Ascending aorta (tissue), 2 donors: Measurements from ENCODE around the gene SLFN5. TPM values are rescaled to one million over a fixed set of nuclear protein-coding genes. Genes with fewer than 3 reads are reported as not detected.
"Not testable (repeated sequence)": the region's sequence is repeated elsewhere in the genome, so short reads cannot be mapped to it uniquely, and the experiment has no call there.

ENCODE experiments used
- DNase-seq, 2 donors: peaks; one replicate each; pipeline ENCODE4 v3.0.0-alpha.2; 2019; ENCODE audit warnings: low spot score in 2 of 2
- H3K27ac ChIP-seq, 2 donors: fragments of 200-600 bp; sonication (generic); one replicate each; pipeline ENCODE4 v1.5.1; 2016 to 2017; ENCODE audit warnings: mild to moderate bottlenecking in 1 of 2
- H3K27me3 ChIP-seq: fragments of 200-600 bp; sonication (generic); one replicate; pipeline ENCODE4 v1.5.1; 2017
- H3K36me3 ChIP-seq, 2 donors: fragments of 200-600 bp; sonication (generic); one replicate each; pipeline ENCODE4 v1.5.1; 2016
- H3K4me1 ChIP-seq, 2 donors: fragments of 200-600 bp; sonication (generic); one replicate each; pipeline ENCODE4 v1.5.1; 2016 to 2017; ENCODE audit warnings: mild to moderate bottlenecking in 1 of 2
- H3K4me3 ChIP-seq, 2 donors: fragments of 200-600 bp; sonication (generic); one replicate each; pipeline ENCODE4 v1.5.1; 2016 to 2017; ENCODE audit warnings: mild to moderate bottlenecking in 1 of 2
- H3K9me3 ChIP-seq, 2 donors: fragments of 200-600 bp; sonication (generic); one replicate each; pipeline ENCODE4 v1.5.1; 2016
- CTCF ChIP-seq, 3 experiments: fragments of 200-600 bp in 2 of 3; fragments of 450-650 bp in 1 of 3; sonication (generic) in 2 of 3; IDR thresholded peaks; one replicate each; pipeline ENCODE4 v1.5.1; 2016 to 2019; ENCODE audit warnings: antibody characterized with exemption in 3 of 3, mild to moderate bottlenecking in 1 of 3, moderate library complexity in 1 of 3
- intact Hi-C: fragments of 100-400 bp; cut with DNase I; formaldehyde crosslinking; loops from one replicate; pipeline ENCODE4 v1.15.1; 2023
- total RNA-seq: library from RNA; depleted of rRNA; stranded (reverse); fragments of >200 nt; gene quantifications from one replicate; pipeline ENCODE4 v1.1.0, GENCODE V29; 2016

Gene SLFN5
- total RNA-seq, 1 donor from 2014 or later, result 13.0 TPM

DNA sequence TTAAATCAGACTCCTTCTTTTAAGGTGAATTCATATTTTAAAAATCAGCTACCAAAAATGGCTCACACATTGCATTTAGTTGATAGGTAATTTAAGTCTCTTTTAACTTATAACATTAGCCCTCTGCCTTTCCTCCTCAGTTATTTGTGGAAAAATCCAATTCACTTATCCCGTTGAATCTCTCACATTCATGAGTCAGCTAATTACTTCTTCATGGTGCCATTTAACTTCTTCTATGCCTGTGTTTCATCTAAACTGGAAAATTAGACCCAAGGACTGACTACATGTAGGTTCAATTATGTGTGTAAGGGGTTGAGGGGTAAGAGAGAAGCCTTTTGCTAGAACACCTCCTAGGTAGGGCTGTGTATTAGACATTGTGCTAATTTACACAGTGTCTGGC, 18.4 kb upstream of the SLFN5 start:
- Histone ChIP-seq H3K27me3 (no peaks in the 10 kb centered on the region), H3K27ac (no peak overlapping the region), H3K9me3 (peaks cover 0 to 5% of the 10 kb centered on the region in 2 donors), H3K4me1 (no peaks in the 10 kb centered on the region), H3K4me3 (no peak overlapping the region), H3K36me3 (no peaks in the 10 kb centered on the region)
- TF ChIP-seq CTCF (IDR thresholded peaks at IDR 0.05), result no peak
- intact Hi-C loops, result no loop called here
- DNase-seq, result no peak

DNA sequence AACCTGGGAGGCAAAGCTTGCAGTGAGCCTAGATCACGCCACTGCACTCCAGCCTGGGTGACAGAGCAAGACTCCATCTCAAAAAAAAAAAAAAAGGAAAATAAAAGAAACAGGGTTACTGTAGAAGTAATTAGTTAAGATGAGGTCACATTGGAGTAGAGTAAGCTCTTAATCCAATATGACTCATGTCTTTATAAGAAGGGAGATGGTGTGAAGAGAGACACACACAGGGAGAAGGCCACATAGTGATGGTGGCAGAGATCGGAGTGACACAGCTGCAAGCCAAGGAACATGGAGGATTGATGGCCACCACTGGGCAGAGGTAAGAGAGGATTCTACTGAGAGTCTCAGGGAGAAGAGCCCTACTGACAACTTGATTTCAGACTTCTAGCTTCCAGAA, 15.3 kb upstream of the SLFN5 start:
- peaks cover 0 to 1% of the 10 kb centered on the region in 2 donors for H3K9me3 ChIP-seq
- DNase-seq, result no peak
- TF ChIP-seq CTCF (IDR thresholded peaks at IDR 0.05), result no peak
- no peaks in the 10 kb centered on the region for H3K27me3 ChIP-seq
- no peaks in the 10 kb centered on the region for H3K4me1 ChIP-seq
- H3K27ac ChIP-seq, result no peak overlapping the region
- no peak overlapping the region for H3K4me3 ChIP-seq
- intact Hi-C loops, result no loop called here
- H3K36me3 ChIP-seq, result no peaks in the 10 kb centered on the region

DNA sequence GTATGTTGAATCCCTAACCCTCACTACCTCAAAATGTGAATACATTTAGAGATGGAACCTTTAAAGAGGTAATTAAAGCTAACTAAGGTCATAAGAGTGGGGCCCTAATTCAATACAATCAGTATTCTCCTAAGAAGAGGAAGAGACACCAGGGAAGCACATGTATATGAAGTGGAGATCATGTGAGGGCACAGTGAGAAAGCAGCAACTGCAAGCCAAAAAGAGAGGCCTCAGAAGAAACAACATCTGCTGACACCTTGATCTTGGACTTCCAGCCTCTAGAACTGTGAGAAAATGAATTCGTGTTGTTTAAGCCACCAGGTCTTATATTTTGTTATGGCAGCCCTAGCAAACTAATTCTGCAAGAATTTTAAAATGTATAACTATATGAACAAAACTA, 13.2 kb upstream of the SLFN5 start:
- no peaks in the 10 kb centered on the region for H3K4me1 ChIP-seq
- H3K4me3 ChIP-seq, result no peak overlapping the region
- no peak for TF ChIP-seq CTCF (IDR thresholded peaks at IDR 0.05)
- DNase-seq, result no peak
- no peaks in the 10 kb centered on the region for H3K27me3 ChIP-seq
- no peak overlapping the region for H3K27ac ChIP-seq
- intact Hi-C loops, result no loop called here
- H3K36me3 ChIP-seq, result no peaks in the 10 kb centered on the region
- no peaks in the 10 kb centered on the region for H3K9me3 ChIP-seq

DNA sequence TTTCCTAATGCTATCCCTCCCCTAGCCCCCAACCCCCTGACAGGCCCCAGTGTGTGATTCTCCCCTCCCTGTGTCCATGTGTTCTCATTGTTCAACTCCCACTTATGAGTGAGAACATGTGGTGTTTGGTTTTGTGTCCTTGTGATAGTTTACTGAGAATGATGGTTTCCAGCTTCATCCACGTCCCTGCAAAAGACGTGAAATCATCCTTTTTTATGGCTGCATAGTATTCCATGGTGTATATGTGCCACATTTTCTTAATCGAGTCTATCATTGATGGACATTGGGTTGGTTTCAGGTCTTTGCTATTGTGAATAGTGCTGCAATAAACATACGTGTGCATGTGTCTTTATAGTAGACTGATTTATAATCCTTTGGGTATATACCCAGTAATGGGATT, 8.6 kb upstream of the SLFN5 start:
- H3K4me3 ChIP-seq, H3K4me1 ChIP-seq, H3K27me3 ChIP-seq, H3K27ac ChIP-seq, H3K9me3 ChIP-seq, H3K36me3 ChIP-seq, intact Hi-C loops, DNase-seq: not testable (repeated sequence)

- H3K27me3 ChIP-seq, result no peaks in the 10 kb centered on the region
- no peaks in the 10 kb centered on the region for H3K9me3 ChIP-seq
- no peaks in the 10 kb centered on the region for H3K4me1 ChIP-seq
- intact Hi-C loops, result no loop called here
- H3K36me3 ChIP-seq, result no peaks in the 10 kb centered on the region
- no peak for TF ChIP-seq CTCF (IDR thresholded peaks at IDR 0.05)
- no peak for DNase-seq
- no peak overlapping the region for H3K4me3 ChIP-seq
- no peak overlapping the region for H3K27ac ChIP-seq
These were observed 7.6 kb upstream of the SLFN5 start for GRCh38 chr17:35235289-35235688.

DNA sequence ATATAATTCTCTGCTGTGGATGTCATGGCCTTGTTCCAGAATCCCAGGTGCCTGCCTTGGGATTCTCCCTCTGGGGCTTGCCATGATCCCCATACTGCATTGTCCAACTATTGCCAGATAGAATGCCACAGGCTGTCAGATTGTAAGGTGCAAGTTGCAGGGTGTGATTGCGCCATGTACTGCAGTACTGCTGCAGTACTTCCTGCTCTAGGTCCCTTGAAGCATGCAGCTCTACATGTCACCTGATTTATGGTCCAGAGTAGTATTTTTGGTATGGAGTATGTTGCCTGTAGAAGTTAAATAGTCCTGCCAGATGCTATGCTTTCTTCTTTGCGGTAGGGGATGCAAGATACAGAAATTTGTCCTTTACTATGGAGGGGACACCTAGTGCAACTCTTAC, 7.0 kb upstream of the SLFN5 start:
- DNase-seq, result no peak
- no peak for TF ChIP-seq CTCF (IDR thresholded peaks at IDR 0.05)
- no peaks in the 10 kb centered on the region for H3K36me3 ChIP-seq
- no peak overlapping the region for H3K27ac ChIP-seq
- H3K4me1 ChIP-seq, result no peaks in the 10 kb centered on the region
- H3K27me3 ChIP-seq, result no peaks in the 10 kb centered on the region
- no peaks in the 10 kb centered on the region for H3K9me3 ChIP-seq
- no peak overlapping the region for H3K4me3 ChIP-seq
- intact Hi-C loops, result no loop called here
